H1 (cell line): ENCODE data around the gene STYXL1. TPM values are rescaled to one million over a fixed set of nuclear protein-coding genes. Genes with fewer than 3 reads are reported as not detected.

Experiments
- BRCA1 ChIP-seq: IDR thresholded peaks from 2 replicates; pipeline ENCODE4 v1.6.1; 2012; ENCODE audit warnings: low read depth, low read length, improper control_type of control experiment
- CHD7 ChIP-seq: fragments of 300-600 bp; sonication (generic); IDR thresholded peaks from 2 replicates; pipeline ENCODE4 v1.7.1; 2012; ENCODE audit warnings: low read length, moderate library complexity, mild to moderate bottlenecking, inconsistent platforms; ENCODE audit not compliant: insufficient replicate concordance
- EP300 ChIP-seq, 2 experiments: IDR thresholded peaks; 1 replicate in 1 of 2; 2 replicates in 1 of 2; pipeline ENCODE4 v1.6.1; 2011 to 2012; ENCODE audit warnings: low read depth in 2 of 2, low read length in 2 of 2, mild to moderate bottlenecking in 2 of 2, borderline replicate concordance in 1 of 2, inconsistent platforms in 1 of 2, moderate library complexity in 1 of 2
- GABPA ChIP-seq: IDR thresholded peaks from 2 replicates; pipeline ENCODE4 v1.6.1; 2011; ENCODE audit warnings: mild to moderate bottlenecking, low read length, moderate library complexity, borderline replicate concordance; ENCODE audit not compliant: insufficient read depth
- GTF2F1 ChIP-seq: IDR thresholded peaks from 2 replicates; pipeline ENCODE4 v1.6.1; 2012; ENCODE audit warnings: low read depth, low read length, improper control_type of control experiment, borderline replicate concordance
- RBBP5 ChIP-seq: IDR thresholded peaks from 2 replicates; pipeline ENCODE4 v1.7.1; 2012; ENCODE audit warnings: low read depth, mild to moderate bottlenecking, inconsistent platforms, low read length, moderate library complexity, borderline replicate concordance
- SRF ChIP-seq: IDR thresholded peaks from 2 replicates; pipeline ENCODE4 v1.6.1; 2011; ENCODE audit warnings: mild to moderate bottlenecking, low read depth, low read length, moderate library complexity
- SUZ12 ChIP-seq: fragments of 200-600 bp; sonication (generic); IDR thresholded peaks from 2 replicates; pipeline ENCODE4 v1.6.1; 2012; ENCODE audit warnings: mild to moderate bottlenecking, inconsistent platforms, low read length, moderate library complexity, mixed read lengths
- TAF7 ChIP-seq: optimal IDR thresholded peaks from 2 replicates; pipeline ENCODE3; 2011; ENCODE audit warnings: low read depth, mild to moderate bottlenecking, inconsistent platforms, low read length, moderate library complexity, borderline replicate concordance
- polyA plus RNA-seq, 7 experiments: library from polyadenylated mRNA; depleted of rRNA in 3 of 7; stranded (reverse) in 5 of 7; unstranded in 2 of 7; fragments of >200 nt in 5 of 7; fragments of 200-250 nt in 2 of 7; gene quantifications; 1 replicate in 5 of 7; 2 replicates in 1 of 7; 4 replicates in 1 of 7; pipeline versions ENCODE4 v1.2.1 to v1.2.3, GENCODE V29; 2011 to 2013; ENCODE audit warnings: missing spikeins in 2 of 7, mixed read lengths in 2 of 7
- total RNA-seq: library from RNA; stranded (reverse); fragmentation: NEBNext Ultra II Directional; extraction: Animal tissue kit (Norgen Biotek cat#: 25700); gene quantifications from 2 replicates; pipeline ENCODE4 v1.2.1, GENCODE V29; 2021

Gene STYXL1
- total and polyA plus RNA-seq, 2 of the 8 experiments (the other 6 are each of a cell fraction or from before 2014, with no cell fraction given): 32.3 to 53.9 TPM

GRCh38 chr7:75984130-75985008 lies 63.4 kb downstream of the STYXL1 start (continued):
- TF ChIP-seq CHD7 (no peak), TAF7 (no peak), EP300 (IDR thresholded peaks at IDR 0.05; ENCODE audit: borderline replicate concordance in 1 of 2, low read depth in 2 of 2, low read length in 2 of 2) (no peak), SUZ12 (no peak), BRCA1 (no peak), GABPA (no peak), RBBP5 (no peak), GTF2F1 (no peak), SRF (no peak)
